Measurements from ENCODE around the gene STARD3.

The STARD3 gene

GRCh38 chr17:39635614-39636176, 1.2 kb upstream of the STARD3 start:
- DNase-seq: no peak

GRCh38 chr17:39636587-39636926, 387 bp upstream of the STARD3 start:
- no peak for DNase-seq

- no peak for DNase-seq
These were observed 1.4 kb downstream of the STARD3 start for GRCh38 chr17:39638317-39638716.

- no peak for DNase-seq
These were observed 2.1 kb downstream of the STARD3 start for GRCh38 chr17:39639043-39639442.

- no peak for DNase-seq
These were observed 2.9 kb downstream of the STARD3 start for GRCh38 chr17:39639566-39640458.

- DNase-seq: no peak
These were observed 3.7 kb downstream of the STARD3 start for GRCh38 chr17:39640591-39641031.

GRCh38 chr17:39641097-39641496, 4.2 kb downstream of the STARD3 start:
- no peak for DNase-seq

- DNase-seq: no peak
These were observed 4.9 kb downstream of the STARD3 start for GRCh38 chr17:39641883-39642282.

GRCh38 chr17:39642291-39643074, 5.5 kb downstream of the STARD3 start:
- no peak for DNase-seq

GRCh38 chr17:39643271-39643670, 6.3 kb downstream of the STARD3 start:
- no peak for DNase-seq

- DNase-seq: no peak
These were observed 10.3 kb downstream of the STARD3 start for GRCh38 chr17:39647256-39647655.

- DNase-seq: no peak
These were observed 11.8 kb downstream of the STARD3 start for GRCh38 chr17:39648616-39649366.

- no peak for DNase-seq
These were observed 13.2 kb downstream of the STARD3 start for GRCh38 chr17:39650121-39650579.

- DNase-seq: peak; percentile 3
These were observed 15.1 kb downstream of the STARD3 start for GRCh38 chr17:39651923-39652586.

- peak; percentile 34 for DNase-seq
These were observed 15.8 kb downstream of the STARD3 start for GRCh38 chr17:39652587-39653315.

- DNase-seq: peak; percentile 26
These were observed 16.3 kb downstream of the STARD3 start for GRCh38 chr17:39653316-39653661.

- DNase-seq: peak; percentile 30
These were observed 16.9 kb downstream of the STARD3 start for GRCh38 chr17:39653662-39654331.

GRCh38 chr17:39655105-39655504, 18.2 kb downstream of the STARD3 start:
- DNase-seq: no peak

GRCh38 chr17:39658346-39658745, 21.4 kb downstream of the STARD3 start:
- no peak for DNase-seq

- DNase-seq: no peak
These were observed 21.8 kb downstream of the STARD3 start for GRCh38 chr17:39658760-39659159.

Measured in right kidney (tissue), 1 donor.